ENCODE results near the gene OR10A6.

Gene OR10A6

DNA sequence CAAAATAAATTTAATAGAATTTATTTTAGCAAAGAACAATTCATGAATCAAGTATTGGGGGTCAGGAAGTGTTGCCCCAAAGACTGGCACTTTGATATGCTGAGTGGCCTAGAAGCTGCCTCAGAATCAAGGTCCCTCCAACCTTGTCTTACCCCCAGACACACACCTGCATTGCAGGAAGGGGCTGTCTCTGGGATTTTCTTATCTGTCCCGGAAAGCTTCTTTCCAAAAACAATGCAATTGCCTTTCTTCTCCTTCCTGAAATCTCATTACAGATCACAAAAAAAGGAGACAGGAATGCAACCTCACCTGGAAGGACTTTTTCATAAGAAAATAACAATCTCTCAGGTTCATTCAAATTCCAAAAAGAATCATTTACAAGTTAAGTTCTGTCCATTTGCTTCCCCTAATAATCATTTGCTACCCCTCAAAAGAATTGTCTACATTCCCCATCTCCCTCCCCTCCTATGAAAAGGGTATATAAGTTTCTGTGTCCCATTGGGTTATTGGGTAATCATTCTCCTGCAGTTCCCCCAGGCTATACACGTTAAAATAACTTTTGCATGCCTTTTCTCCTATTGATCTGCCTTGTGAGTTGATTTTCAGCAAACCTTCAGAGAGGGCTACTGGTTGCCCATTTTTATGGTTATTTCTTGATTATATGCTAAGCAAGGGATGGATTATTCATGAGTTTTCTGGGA is 21.3 kb downstream of the OR10A6 start:
- DNase-seq: no peak

GRCh38 chr11:7907121-7907520 is 23.9 kb downstream of the OR10A6 start:
- DNase-seq: no peak

GRCh38 chr11:7906481-7906880 is 24.6 kb downstream of the OR10A6 start:
- DNase-seq: no peak

GRCh38 chr11:7905961-7906429 is 25.1 kb downstream of the OR10A6 start:
- DNase-seq: no peak

DNA sequence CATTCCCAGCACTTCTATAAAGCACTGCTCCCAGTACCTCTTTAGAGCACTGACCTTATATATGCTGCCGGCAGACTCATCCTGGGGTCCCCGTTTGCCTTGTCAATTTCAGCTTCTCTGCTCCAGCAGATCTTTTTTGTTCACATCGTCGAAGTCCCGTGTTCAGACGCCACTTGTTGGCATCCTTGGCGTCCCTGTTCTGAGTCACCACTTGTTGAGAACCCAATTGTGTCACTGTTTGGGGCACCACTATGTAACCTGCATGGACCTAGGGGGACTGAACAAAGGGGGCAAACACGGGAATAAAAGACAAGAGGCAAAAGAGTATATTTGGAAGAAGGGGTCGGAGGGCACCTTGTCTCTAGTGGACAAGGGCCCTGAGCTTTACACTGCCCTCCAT is 25.5 kb downstream of the OR10A6 start:
- no peak for DNase-seq

DNA sequence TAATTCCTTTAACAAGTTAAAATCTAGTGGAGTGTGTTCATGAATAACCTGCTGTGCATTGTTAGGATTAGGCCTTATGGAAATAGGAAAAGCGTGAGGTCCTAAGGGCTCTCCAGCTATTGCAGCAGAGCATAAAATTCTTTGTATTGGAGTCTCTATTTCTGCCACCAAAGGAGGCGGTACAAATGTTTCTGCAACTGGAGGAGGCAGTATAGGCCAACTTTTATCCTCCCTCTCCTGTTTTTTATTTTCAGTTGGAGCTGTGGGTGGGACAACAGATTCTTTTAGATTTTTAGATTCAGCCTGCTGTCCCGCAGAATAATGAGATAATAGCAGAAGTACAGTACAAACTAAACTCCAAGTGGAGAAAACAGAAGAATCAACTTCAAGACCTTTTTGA is 26.2 kb downstream of the OR10A6 start:
- DNase-seq: no peak

- DNase-seq: no peak
Measured at GRCh38 chr11:7903940-7904339, 27.1 kb downstream of the OR10A6 start.

- DNase-seq: no peak
Measured at GRCh38 chr11:7901319-7901854, 29.7 kb downstream of the OR10A6 start.

- DNase-seq: no peak
Measured at GRCh38 chr11:7900686-7901085, 30.4 kb downstream of the OR10A6 start.

DNA sequence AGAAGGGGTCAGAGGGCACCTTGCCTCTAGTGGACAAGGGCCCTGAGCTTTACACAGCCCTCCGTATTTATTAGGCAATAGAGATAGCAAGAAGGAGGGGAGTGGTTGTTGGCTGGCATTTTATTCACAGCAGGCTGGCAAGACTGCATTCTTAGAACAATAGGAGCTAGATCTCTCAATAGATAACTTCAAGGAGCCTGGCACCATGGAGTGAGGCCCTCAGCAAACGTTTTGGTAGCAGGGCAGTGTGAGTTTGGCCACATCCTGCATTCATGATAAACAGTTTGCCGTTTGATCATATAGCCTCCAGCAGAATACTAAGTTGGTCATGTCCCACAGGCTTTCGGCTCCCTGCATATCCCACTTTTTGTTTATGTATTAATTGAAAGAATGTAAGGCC is 31.6 kb downstream of the OR10A6 start:
- no peak for DNase-seq

DNA sequence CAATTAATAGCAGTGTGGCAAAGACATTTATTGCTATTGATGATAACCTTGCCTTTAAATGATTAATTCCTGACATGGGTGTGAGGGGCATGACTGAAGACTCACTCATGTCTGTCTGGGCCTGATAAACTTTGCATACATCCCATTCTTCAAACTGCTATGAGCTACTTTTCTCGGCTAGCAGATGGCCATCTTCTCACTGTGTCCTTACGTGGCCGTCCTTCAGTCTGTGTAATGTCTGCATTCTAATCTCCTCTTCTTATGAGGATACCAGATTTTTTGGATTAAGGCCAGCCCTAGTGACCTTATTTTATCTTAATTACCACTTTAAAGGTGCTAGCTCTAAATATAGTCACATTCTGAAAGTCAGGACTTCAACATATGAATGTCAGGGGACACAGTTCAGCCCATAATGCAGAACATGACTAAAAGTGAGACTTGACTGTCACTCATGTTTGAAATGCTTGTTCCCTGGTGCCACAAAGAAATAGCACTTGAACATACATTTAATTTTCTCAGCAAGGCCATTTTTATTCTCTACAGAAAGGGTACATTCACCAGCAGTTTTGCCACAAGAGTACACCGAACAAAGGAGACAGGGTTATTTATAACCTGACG is 32.3 kb downstream of the OR10A6 start:
- DNase-seq: no peak

- DNase-seq: no peak
Measured at GRCh38 chr11:7896009-7896785, 34.9 kb downstream of the OR10A6 start.

- no peak for DNase-seq
Measured at GRCh38 chr11:7894251-7894650, 36.8 kb downstream of the OR10A6 start.

DNA sequence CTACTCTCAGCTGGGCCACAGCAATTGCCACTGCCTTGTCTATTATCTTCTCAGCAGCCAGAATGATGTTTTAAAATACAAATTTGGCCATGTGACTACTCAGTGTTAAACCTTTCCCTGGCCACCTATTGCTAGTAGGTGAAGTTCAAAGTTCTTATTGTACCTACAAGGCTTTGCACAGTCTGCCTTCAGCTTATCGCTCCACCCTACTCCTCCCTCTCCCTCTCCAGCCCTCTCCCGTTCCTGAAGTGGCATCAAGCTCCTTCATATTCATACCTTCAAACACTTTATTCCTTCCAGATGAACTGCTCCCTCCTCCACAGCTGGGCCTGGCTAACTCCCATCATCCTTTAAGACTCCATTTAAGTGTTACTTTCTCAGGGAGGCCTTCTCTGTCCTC is 37.3 kb downstream of the OR10A6 start:
- DNase-seq: no peak

GRCh38 chr11:7892840-7893254 is 38.2 kb downstream of the OR10A6 start:
- no peak for DNase-seq

GRCh38 chr11:7892059-7892699 is 38.9 kb downstream of the OR10A6 start:
- no peak for DNase-seq

DNA sequence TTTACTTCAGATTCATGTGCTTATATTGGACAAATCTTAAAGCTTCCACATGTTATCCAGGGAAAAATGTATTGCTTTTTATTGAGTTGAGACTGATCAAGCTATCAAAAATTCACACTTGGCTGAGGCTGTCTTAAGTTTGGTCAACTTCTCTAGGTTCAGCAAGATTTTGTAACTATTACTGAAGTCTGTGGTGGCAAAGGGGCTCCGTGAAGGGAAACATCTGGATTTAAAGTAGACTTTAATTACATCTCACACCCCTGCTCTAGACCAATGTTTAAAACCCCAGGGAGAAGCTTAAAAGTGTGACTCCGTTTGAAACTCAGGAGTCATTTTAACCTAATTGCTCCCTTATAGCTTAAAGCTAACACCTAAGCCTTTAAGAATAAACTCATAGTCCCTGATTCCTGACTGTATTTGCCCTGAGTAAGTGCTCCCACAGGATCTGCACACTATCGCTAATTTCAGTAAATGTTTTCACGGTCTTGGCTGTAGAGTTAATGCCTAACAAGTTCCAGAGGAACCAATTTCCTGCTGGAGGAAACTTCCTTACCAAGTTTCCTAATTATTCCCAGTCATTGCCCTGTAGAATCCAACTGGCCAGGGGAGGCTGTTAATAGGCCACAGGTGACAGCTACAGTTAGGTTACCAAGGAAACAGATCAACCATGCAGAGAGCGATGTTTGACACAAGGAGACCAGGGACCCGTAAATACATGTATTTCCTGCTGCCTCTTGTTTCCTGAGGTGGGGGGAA is 40.5 kb downstream of the OR10A6 start:
- DNase-seq: no peak

- no peak for DNase-seq
Measured at GRCh38 chr11:7889985-7890384, 41.1 kb downstream of the OR10A6 start.

GRCh38 chr11:7882860-7883259 is 48.2 kb downstream of the OR10A6 start:
- DNase-seq: no peak
